ENCODE results near the gene ZC3H6. TPM values are rescaled to one million over a fixed set of nuclear protein-coding genes. Genes with fewer than 3 reads are reported as not detected.

The ZC3H6 gene
- total and polyA plus RNA-seq, 2 of the 4 experiments (the other 2 are of a cell fraction), result 0.55 to 2.0 TPM

DNA sequence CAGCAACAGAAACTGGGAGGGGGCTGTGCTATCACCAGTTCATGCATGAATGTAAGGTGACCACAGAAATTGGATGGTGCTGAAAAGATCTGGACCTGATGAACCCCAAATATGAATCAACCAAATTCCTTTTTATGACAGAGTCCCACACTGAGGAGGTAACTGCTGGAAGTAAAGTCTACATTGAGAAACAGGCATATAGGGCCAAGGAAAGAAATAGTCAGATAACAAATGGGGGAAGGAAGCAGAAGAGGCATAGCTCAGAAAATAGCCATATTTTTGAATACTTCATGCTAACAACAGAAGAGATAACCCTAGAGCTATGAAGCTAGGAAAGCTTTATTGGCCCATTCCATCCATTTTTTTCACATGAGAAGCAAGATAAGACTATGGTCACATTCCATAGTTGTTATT lies 25.8 kb downstream of the ZC3H6 start:
- Histone ChIP-seq H3K4me3 (ENCODE audit: insufficient read depth, low read depth, low read length) (no peak overlapping the region), H4K91ac (ENCODE audit: insufficient read depth, low read depth, low read length) (peak overlapping the region; percentile 40), H3K23ac (ENCODE audit: low read depth, low read length) (peak overlapping the region; percentile 3; the same call in 1 of the 2 replicates), H2AK9ac (replicated peaks; ENCODE audit: low read depth, low read length, poor library complexity) (no peak overlapping the region), H3K27me3 (ENCODE audit: control insufficient read depth, insufficient read depth, low read length) (no peaks in the 10 kb centered on the region), H2BK120ac (ENCODE audit: low read depth, low read length) (peak overlapping the region; percentile 11; the same call in 1 of the 2 replicates), H3K9me1 (ENCODE audit: insufficient read depth, low read length) (no peaks in the 10 kb centered on the region), H3K9ac (ENCODE audit: low read depth, low read length) (no peak overlapping the region; the same call in 1 of the 2 replicates), H4K5ac (ENCODE audit: low read depth, low read length) (no peak overlapping the region), H2BK20ac (ENCODE audit: low read depth, low read length) (0 out of 2 replicates have a peak overlapping the region, but pooled peaks have one; percentile 22), H3K36me3 (ENCODE audit: control insufficient read depth, insufficient read depth, low read length) (no peaks in the 10 kb centered on the region; the same call in 1 of the 2 replicates), H3K18ac (ENCODE audit: low read depth, low read length) (0 out of 2 replicates have a peak overlapping the region, but pooled peaks have one; percentile 7), H2BK5ac (ENCODE audit: low read depth, low read length, poor library complexity, severe bottlenecking) (peak overlapping the region; percentile 14), H3K9me3 (ENCODE audit: control insufficient read depth, insufficient read depth, low read length) (no peaks in the 10 kb centered on the region), H2BK15ac (ENCODE audit: low read depth, low read length) (peak overlapping the region; percentile 3; the same call in 1 of the 3 replicates), H3K4ac (ENCODE audit: low read depth, low read length) (0 out of 2 replicates have a peak overlapping the region, but pooled peaks have one; percentile 10), H4K8ac (ENCODE audit: low read depth in 2 of 2, low read length in 2 of 2) (peak overlapping the region in 1 of 2 experiments; percentile 46; a peak in 1 of 4 replicates), H3K4me1 (ENCODE audit: control insufficient read depth, insufficient read depth, low read length) (peaks cover 7% of the 10 kb centered on the region), H3K56ac (ENCODE audit: extremely low read depth, insufficient read depth, low read length) (no peak overlapping the region), H4K20me1 (ENCODE audit: insufficient read depth, low read length) (no peaks in the 10 kb centered on the region), H3K79me1 (ENCODE audit: low read depth in 1 of 2, low read length in 2 of 2) (no peaks in the 10 kb centered on the region; a peak in 1 of 4 replicates), H2AFZ (replicated peaks; ENCODE audit: low read length, poor library complexity) (no peak overlapping the region), H2AK5ac (ENCODE audit: low read depth, low read length) (no peak overlapping the region), H3K14ac (replicated peaks; ENCODE audit: low read depth, low read length) (0 out of 2 replicates have a peak overlapping the region, but pooled peaks have one; percentile 65), H3K4me2 (ENCODE audit: low read depth, low read length) (peak overlapping the region; percentile 31; the same call in 1 of the 2 replicates), H3K27ac (ENCODE audit: insufficient read depth, low read length) (peak overlapping the region; percentile 60; the same call in 1 of the 2 replicates)
- dilution Hi-C loops (cut with HindIII; ENCODE audit: low sequenced_read_pairs, unreplicated experiment) (no loop called here), in situ Hi-C loops (cut with MboI; ENCODE audit: low sequenced_read_pairs) (no loop called here), intact Hi-C loops (cut with micrococcal nuclease) (no loop called here)
- BruUV-seq (replicated peaks), result no TSS peak
- CTCF ChIA-PET, result interaction anchor here (0.6 to 1.0 kb wide), 2 partner anchors 25 to 42 kb away, joined by 3 read pairs; no protein-coding TSS in a partner anchor
- TF ChIP-seq BHLHE40 (IDR thresholded peaks at IDR 0.05; ENCODE audit: low read depth, low read length) (no peak), RFX5 (IDR thresholded peaks at IDR 0.05; ENCODE audit: low read depth, low read length) (no peak), SMC3 (IDR thresholded peaks at IDR 0.05; ENCODE audit: low read depth, low read length) (no peak), RAD21 (IDR thresholded peaks at IDR 0.05; ENCODE audit: low read length) (no peak), FOS (IDR thresholded peaks at IDR 0.05; ENCODE audit: low read depth, low read length) (no peak), MAZ (IDR thresholded peaks at IDR 0.05; ENCODE audit: borderline replicate concordance, low read depth, low read length) (no peak), POLR2A (IDR thresholded peaks at IDR 0.05; ENCODE audit: low read depth, low read length) (no peak), NFE2L2 (IDR thresholded peaks at IDR 0.05; ENCODE audit: low read depth, low read length) (no peak), MXI1 (IDR thresholded peaks at IDR 0.05; ENCODE audit: borderline replicate concordance, low read depth, low read length) (no peak), CEBPB (IDR thresholded peaks at IDR 0.05; ENCODE audit: low read depth, low read length) (no peak), CHD1 (IDR thresholded peaks at IDR 0.05; ENCODE audit: low read depth, low read length) (no peak), MAFK (IDR thresholded peaks at IDR 0.05; ENCODE audit: low read depth, low read length) (no peak), RCOR1 (IDR thresholded peaks at IDR 0.05; ENCODE audit: insufficient replicate concordance, low read length) (no peak)
- TF ChIP-seq, protein P1, sequence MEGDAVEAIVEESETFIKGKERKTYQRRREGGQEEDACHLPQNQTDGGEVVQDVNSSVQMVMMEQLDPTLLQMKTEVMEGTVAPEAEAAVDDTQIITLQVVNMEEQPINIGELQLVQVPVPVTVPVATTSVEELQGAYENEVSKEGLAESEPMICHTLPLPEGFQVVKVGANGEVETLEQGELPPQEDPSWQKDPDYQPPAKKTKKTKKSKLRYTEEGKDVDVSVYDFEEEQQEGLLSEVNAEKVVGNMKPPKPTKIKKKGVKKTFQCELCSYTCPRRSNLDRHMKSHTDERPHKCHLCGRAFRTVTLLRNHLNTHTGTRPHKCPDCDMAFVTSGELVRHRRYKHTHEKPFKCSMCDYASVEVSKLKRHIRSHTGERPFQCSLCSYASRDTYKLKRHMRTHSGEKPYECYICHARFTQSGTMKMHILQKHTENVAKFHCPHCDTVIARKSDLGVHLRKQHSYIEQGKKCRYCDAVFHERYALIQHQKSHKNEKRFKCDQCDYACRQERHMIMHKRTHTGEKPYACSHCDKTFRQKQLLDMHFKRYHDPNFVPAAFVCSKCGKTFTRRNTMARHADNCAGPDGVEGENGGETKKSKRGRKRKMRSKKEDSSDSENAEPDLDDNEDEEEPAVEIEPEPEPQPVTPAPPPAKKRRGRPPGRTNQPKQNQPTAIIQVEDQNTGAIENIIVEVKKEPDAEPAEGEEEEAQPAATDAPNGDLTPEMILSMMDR (conservative IDR thresholded peaks at IDR 0.05; ENCODE audit: low read depth, low read length), result no peak
- TF ChIP-seq, protein P2, sequence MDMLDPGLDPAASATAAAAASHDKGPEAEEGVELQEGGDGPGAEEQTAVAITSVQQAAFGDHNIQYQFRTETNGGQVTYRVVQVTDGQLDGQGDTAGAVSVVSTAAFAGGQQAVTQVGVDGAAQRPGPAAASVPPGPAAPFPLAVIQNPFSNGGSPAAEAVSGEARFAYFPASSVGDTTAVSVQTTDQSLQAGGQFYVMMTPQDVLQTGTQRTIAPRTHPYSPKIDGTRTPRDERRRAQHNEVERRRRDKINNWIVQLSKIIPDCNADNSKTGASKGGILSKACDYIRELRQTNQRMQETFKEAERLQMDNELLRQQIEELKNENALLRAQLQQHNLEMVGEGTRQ (IDR thresholded peaks at IDR 0.05; ENCODE audit: low read depth, low read length), result no peak
- TF ChIP-seq, protein P3, sequence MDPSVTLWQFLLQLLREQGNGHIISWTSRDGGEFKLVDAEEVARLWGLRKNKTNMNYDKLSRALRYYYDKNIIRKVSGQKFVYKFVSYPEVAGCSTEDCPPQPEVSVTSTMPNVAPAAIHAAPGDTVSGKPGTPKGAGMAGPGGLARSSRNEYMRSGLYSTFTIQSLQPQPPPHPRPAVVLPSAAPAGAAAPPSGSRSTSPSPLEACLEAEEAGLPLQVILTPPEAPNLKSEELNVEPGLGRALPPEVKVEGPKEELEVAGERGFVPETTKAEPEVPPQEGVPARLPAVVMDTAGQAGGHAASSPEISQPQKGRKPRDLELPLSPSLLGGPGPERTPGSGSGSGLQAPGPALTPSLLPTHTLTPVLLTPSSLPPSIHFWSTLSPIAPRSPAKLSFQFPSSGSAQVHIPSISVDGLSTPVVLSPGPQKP (IDR thresholded peaks at IDR 0.05; ENCODE audit: borderline replicate concordance, low read depth, low read length), result no peak
- DNase-seq (peak; percentile 77), ATAC-seq (ENCODE audit: low read depth) (peak; percentile 90)
- POLR2A ChIA-PET (ENCODE audit: unreplicated experiment), result no interaction called here

All from IMR-90 (cell line).